Sciatic nerve (tissue), 2 donors: ENCODE measurements around the gene GLRX. TPM values are rescaled to one million over a fixed set of nuclear protein-coding genes. Genes with fewer than 3 reads are reported as not detected.
"Not testable (repeated sequence)": the region's sequence is repeated elsewhere in the genome, so short reads cannot be mapped to it uniquely, and the experiment has no call there.

ENCODE experiments used
- ATAC-seq: fragments of 200-7000 bp; cut with Tn5 transposase; one replicate; pipeline ENCODE4 v1.9.1; 2020; ENCODE audit warnings: mild to moderate bottlenecking, moderate library complexity
- DNase-seq: peaks from one replicate; pipeline ENCODE4 v3.0.0-alpha.2; 2020; ENCODE audit warnings: low spot score
- intact Hi-C: fragments of 100-400 bp; cut with DNase I; formaldehyde crosslinking; loops from one replicate; pipeline ENCODE4 v1.14.2; 2022
- total RNA-seq: library from RNA; stranded (reverse); fragmentation: NEBNext Ultra II Directional; extraction: Animal tissue kit (Norgen Biotek cat#: 25700); gene quantifications from one replicate; pipeline ENCODE4 v1.2.1, GENCODE V29; 2021
- donor health status: DM: no; HTN: no; CAD: no.
- donor health status: DM: no; HTN: no; CAD: no.

Gene GLRX
- total RNA-seq, 1 donor from 2014 or later: 22.2 TPM

DNA sequence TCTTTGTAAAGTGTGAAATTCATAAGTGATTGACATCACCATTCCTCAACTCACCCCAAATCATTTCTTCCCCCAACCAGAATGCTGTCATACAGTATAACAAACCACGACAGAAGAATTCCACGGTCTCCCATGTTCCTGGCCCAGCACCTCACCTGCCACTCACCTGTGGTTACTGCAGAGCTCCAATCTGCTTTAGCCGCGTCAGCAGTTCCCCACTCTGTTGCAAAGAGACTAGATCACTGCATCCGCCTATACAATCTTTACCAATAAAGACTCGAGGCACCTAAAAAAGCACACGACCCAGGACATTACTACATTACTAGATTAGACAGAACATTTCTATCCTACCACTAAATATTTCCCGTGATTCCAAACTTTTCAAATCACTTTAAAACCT lies 6.2 kb downstream of the GLRX start:
- no peak for ATAC-seq
- no peak for DNase-seq
- intact Hi-C loops: no loop called here

DNA sequence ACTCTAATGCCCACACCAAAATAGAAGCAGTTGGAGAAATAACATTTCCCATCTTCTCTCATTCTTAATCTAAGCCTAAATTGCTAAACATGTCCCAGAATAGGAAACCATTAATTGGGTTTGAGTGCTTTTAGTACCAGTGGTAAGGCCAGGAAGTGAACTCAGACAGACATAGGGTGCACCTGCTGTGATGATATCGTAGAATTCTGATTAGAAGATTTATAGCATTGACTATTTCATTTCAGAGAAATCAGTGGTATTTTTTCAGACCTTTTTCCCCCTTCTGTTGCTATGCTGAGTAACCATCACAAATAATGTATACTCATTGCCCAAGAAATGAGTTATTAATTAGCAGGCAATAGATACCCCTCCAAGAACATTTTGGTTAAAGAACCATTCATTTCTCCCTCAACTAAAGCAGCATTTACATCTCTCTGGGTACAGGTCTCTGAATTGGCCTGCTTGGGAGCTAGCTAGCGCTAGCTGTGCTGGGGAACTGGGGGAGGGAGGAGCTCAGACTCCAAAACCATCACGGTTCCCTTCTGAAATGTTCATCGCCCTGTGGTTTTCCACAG lies 7.3 kb downstream of the GLRX start:
- intact Hi-C loops: no loop called here
- no peak for DNase-seq
- no peak for ATAC-seq

- DNase-seq, intact Hi-C loops, ATAC-seq: not testable (repeated sequence)
These were observed 9.5 kb downstream of the GLRX start for GRCh38 chr5:95813035-95813434.

DNA sequence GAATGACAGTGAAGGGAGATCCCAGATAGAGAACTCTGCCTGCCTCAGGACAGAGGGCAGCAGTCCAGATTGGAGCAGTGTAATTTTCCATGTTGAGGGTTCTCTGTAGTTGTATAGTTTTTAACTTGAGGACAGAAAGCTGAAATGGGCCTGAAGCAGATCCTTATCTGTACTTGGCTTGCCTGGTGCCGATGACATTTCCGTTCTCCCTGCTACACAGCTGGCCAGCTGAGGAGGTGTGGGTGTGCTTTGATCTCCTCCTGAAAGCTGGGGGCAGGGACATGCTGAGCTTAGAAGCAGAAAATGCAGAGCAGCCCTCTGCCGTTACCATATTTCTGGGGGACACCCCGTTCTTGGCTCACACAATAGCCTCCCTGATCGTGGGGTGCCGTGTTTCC lies 10.5 kb downstream of the GLRX start:
- ATAC-seq (no peak), DNase-seq (no peak)
- intact Hi-C loops: no loop called here

- ATAC-seq, DNase-seq, intact Hi-C loops: not testable (repeated sequence)
These were observed 11.0 kb downstream of the GLRX start for GRCh38 chr5:95811461-95812073.

DNA sequence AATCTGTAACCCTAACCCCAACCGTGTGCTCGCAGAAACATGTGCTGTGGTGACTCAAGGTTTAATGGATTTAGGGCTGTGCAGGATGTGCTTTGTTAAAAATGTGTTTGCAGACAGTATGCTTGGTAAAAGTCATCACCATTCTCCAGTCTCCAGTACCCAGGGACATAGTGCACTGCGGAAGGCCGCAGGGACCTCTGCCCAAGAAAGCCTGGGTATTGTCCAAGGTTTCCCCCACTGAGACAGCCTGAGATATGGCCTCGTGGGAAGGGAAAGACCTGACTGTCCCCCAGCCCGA lies 11.5 kb downstream of the GLRX start:
- DNase-seq, intact Hi-C loops, ATAC-seq: not testable (repeated sequence)

DNA sequence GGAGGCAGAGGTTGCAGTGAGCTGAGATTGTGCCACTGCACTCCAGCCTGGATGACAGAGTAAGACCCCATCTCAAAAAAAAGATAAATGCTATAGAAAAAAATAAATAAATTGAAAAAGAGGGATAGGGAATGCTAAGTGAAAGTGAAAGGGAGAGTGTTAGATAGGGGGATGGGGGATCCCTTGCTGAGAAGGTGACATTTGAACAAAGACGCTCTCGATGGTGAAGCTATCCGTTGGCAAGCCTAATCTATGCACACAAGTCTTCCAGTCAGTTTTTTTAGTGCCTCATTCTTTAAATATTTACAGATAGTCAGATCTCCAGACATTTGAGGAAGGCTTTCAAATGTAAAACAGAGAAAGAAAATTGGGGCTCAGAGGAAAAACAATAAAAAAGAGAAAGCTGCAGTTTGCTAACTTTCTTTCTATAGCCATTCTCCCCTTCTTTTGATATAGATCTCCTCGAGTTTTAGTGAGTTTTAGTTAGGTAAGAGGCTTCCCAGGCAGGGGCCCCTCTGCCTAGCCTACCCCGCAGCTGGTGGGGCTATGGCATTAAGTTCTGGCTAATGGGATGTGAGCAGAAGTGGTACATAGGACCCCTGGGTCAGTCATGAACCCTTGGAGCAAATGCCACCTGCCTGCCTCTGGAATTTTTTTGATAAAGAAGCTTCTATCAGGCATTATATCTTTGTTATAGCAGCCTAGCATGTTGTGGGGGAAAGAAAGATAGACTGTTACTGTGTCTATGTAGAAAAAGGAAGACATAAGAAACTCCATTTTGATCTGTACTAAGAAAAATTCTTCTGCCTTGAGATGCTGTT lies 12.0 kb downstream of the GLRX start:
- ATAC-seq (no peak), DNase-seq (no peak)
- intact Hi-C loops: no loop called here

DNA sequence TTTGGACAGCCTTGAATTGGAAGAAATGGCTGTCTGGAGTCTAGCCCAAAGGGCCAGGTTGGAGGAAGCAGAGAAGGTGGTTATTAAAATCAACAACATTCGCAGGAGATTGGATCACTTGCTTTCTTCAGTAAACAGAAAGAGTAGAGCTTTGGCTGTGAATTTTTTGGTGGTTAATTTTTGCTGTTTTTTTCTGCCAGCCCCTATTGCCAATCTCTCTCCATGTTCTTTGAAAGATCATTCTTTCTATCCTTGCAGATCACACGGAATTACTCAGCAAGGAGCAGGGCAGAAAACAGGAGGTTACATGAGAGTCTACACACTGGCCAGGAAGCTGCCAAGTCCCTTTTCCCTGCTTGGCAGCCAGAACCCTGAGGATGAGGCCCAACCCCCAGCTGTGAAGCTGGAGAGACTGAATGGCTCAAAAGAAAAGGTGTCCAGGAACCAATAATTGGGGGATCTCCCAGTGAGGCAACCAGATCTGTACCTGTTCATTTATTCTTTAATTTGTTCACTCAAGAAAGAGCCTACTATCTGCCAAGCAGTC lies 13.0 kb downstream of the GLRX start:
- ATAC-seq: peak; percentile 41
- no peak for DNase-seq
- intact Hi-C loops: no loop called here

DNA sequence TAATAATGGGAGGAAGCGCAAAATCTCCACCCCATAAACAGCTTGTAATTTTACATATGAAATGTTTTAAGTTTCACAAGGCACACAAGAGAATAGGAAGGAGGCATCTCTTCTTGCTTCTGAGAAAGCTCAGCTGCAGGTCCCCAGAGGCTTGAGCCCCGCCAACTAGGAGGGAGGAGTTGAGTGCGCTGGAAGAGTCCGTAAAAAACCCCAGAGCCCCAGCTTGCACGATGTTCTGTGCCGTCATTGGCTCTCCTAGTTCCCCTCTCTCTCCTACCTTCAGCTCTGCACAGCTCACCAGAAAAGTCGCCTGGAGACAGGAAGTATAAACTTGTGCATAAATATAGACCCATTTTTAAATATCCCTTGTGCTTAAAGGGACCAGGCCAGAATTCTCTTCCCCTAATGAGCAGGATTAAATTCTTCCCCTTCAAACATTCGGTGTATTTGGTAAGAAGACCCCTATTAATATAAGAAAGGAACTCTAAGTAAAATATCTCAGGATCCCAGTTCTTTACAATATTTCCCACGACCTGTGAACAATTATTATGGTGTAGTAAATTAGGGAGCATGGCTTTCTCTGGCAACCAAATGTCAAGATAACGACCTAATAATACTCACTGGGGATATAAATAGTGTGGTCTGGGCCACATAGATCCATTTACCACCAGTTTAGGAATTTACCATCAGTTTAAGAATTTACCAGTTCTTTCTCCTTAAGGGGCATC lies 13.7 kb downstream of the GLRX start:
- peak; percentile 80 for DNase-seq
- intact Hi-C loops: no loop called here
- ATAC-seq: peak; percentile 97

DNA sequence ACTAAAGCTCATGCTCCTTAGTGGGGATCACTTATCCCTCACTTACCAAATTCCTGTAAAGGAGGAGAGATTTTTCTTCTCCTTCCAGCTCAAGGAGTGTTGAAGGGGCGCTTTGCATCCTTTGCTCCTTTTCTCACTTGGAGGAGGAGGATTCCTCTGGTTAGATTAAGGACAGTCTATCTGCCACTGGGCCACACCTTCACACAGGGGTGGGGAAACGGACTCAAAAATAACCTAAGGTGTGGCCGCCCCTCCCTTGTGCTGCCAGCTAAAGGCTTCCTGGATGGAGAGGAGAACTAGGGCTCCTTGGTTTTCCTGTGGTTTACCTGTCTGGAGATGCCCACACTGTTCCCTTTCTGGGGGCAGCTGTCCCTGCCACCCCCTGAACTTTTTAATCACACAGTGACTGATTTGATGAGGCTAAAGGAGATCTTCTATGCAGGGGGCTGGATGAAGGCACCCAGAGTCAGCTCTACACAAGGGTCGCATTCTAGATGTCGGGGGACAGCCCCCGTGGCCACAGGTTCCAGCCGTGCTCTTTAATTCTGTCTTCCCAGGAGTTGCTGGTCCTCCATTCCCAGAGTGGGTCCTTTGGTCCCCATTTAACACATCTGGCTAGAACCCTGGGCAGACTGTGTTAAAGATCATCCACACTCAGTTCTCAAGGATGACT lies 14.4 kb downstream of the GLRX start:
- intact Hi-C loops: no loop called here
- ATAC-seq: no peak
- no peak for DNase-seq

DNA sequence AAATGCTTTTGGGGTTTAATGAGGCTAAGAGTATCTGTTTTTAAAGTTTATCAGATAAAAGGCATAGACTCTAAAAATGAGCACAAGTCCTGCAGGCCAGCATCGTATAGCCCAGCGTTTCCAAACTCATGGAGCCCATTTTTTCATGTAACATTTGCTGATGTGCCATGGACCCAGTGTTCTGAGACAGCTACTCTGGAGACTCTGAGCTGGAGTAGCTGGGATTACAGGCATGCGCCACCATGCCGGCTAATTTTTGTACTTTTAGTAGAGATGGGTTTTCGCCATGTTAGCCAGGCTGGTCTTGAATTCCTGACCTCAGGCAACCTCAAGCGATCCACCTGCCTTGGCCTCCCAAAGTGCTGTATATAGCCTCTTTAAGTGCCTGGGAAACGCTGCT lies 15.8 kb downstream of the GLRX start:
- intact Hi-C loops: no loop called here
- DNase-seq: no peak
- no peak for ATAC-seq

GRCh38 chr5:95804736-95805539 lies 17.6 kb downstream of the GLRX start:
- DNase-seq (no peak), ATAC-seq (no peak)
- intact Hi-C loops: no loop called here

DNA sequence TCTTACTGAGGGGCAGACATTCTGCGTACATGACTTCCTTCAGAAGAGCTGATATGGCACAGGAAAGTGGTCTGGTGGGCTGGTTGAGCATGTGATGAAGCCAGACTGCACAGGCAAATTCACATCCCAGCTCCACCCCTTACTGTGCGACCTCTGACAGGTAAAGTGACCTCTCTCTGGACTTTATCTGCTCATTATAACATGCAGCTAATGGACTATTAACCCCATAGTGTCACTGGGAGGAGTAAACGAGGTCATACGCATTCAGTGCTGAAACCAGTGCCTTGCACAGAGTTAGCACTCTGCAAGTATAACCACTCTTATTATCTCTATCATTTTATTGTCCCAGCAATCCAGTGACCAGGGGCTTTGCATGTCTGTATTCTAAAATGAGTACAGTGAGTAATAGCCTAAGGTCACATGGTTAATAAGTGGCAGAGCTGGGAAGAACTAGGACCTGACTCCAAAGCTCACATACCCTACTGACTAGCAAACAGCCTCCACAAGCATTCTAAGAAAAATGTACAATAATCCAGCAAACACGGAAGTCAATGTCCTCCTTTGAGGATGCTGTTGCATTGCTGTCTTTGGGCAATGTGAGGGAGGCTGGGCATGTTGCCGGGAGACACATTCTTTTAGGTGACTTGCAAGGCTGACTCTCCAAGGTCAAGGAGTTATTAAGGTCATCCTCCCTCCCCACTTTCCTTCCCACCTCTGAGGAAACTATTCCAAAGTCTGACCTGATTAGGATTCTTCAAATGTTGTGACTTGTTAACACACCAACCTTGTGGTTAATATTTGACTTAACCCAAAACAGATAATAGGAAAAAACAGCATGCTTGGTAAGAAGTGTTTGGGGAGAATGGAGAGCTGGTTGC lies 19.0 kb downstream of the GLRX start:
- intact Hi-C loops: no loop called here
- no peak for ATAC-seq
- no peak for DNase-seq

- intact Hi-C loops: no loop called here
- DNase-seq (no peak), ATAC-seq (no peak)
These were observed 20.6 kb downstream of the GLRX start for GRCh38 chr5:95801961-95802360.

GRCh38 chr5:95801532-95801931 lies 21.0 kb downstream of the GLRX start:
- no peak for DNase-seq
- ATAC-seq: no peak
- intact Hi-C loops: no loop called here

GRCh38 chr5:95800553-95800952 lies 22.0 kb downstream of the GLRX start:
- intact Hi-C loops: no loop called here
- ATAC-seq: no peak
- no peak for DNase-seq

GRCh38 chr5:95799191-95799835 lies 23.2 kb downstream of the GLRX start:
- DNase-seq (no peak), ATAC-seq (no peak)
- intact Hi-C loops: no loop called here
